Activated T-cell treated with anti-CD3 and anti-CD28 coated beads, Interleukin-2, amount 50 U/mL, for 72 hours (primary cell): ENCODE results near the gene ANGPTL2. TPM values are rescaled to one million over a fixed set of nuclear protein-coding genes. Genes with fewer than 3 reads are reported as not detected.

Experiments
- ATAC-seq, 2 donors: fragments of 150-1000 bp; cut with Tn5 transposase; replicated peaks in 1 of 2; 2 replicates each; pipeline ENCODE4 v1.10.0; 2021; ENCODE audit warnings: moderate library complexity in 2 of 2, mild to moderate bottlenecking in 1 of 2
- DNase-seq, 2 donors: peaks; one replicate each; pipeline ENCODE4 v3.0.0; 2021 to 2022; ENCODE audit warnings: mixed read lengths in 1 of 2
- H3K27ac Mint-ChIP-seq: one replicate; pipeline ENCODE4 v1.8.0; 2022; ENCODE audit warnings: mild to moderate bottlenecking, moderate library complexity, mixed read lengths
- H3K27me3 Mint-ChIP-seq: one replicate; pipeline ENCODE4 v1.8.0; 2022; ENCODE audit warnings: low read depth, mixed read lengths
- H3K36me3 Mint-ChIP-seq, 2 donors: one replicate each; pipeline ENCODE4 v1.8.0; 2022; ENCODE audit warnings: mixed read lengths in 2 of 2, mild to moderate bottlenecking in 1 of 2; ENCODE audit not compliant: insufficient read depth in 2 of 2
- H3K4me1 Mint-ChIP-seq: one replicate; pipeline ENCODE4 v1.8.0; 2022; ENCODE audit warnings: low read depth, mixed read lengths
- H3K4me3 Mint-ChIP-seq, 2 donors: one replicate each; pipeline ENCODE4 v1.8.0; 2022; ENCODE audit warnings: mild to moderate bottlenecking in 2 of 2, mixed read lengths in 2 of 2, moderate library complexity in 2 of 2
- H3K9me3 Mint-ChIP-seq, 2 donors: one replicate each; pipeline ENCODE4 v1.8.0; 2022; ENCODE audit warnings: mixed read lengths in 2 of 2
- total RNA-seq, 2 donors: library from RNA; stranded (reverse); gene quantifications; one replicate each; pipeline ENCODE4 v1.2.3, GENCODE V29; 2022

Gene ANGPTL2
- total RNA-seq, 2 donors from 2014 or later, result not detected

- H3K4me3 Mint-ChIP-seq, result no peak overlapping the region
- peaks cover 0 to 1% of the 10 kb centered on the region in 2 donors for H3K36me3 Mint-ChIP-seq
- no peaks in the 10 kb centered on the region for H3K4me1 Mint-ChIP-seq
- no peak overlapping the region for H3K27ac Mint-ChIP-seq
- ATAC-seq (no peak), DNase-seq (no peak)
- H3K9me3 Mint-ChIP-seq, result peaks cover 0 to 2% of the 10 kb centered on the region in 2 donors
- H3K27me3 Mint-ChIP-seq, result no peaks in the 10 kb centered on the region
These were observed 46.6 kb downstream of the ANGPTL2 start for GRCh38 chr9:127075624-127076372.

- H3K27ac Mint-ChIP-seq, result no peak overlapping the region
- ATAC-seq (no peak), DNase-seq (no peak)
- H3K27me3 Mint-ChIP-seq, result no peaks in the 10 kb centered on the region
- H3K36me3 Mint-ChIP-seq, result peaks cover 1 to 2% of the 10 kb centered on the region in 2 donors
- H3K4me3 Mint-ChIP-seq, result no peak overlapping the region
- peaks cover 0 to 2% of the 10 kb centered on the region in 2 donors for H3K9me3 Mint-ChIP-seq
- no peaks in the 10 kb centered on the region for H3K4me1 Mint-ChIP-seq
These were observed 47.6 kb downstream of the ANGPTL2 start for GRCh38 chr9:127074561-127075548.

GRCh38 chr9:127067603-127068220, 54.7 kb downstream of the ANGPTL2 start:
- ATAC-seq (no peak), DNase-seq (no peak)
- peaks cover 0 to 2% of the 10 kb centered on the region in 2 donors for H3K9me3 Mint-ChIP-seq
- no peaks in the 10 kb centered on the region for H3K27me3 Mint-ChIP-seq
- H3K27ac Mint-ChIP-seq, result no peak overlapping the region
- no peak overlapping the region for H3K4me3 Mint-ChIP-seq
- peaks cover 1 to 2% of the 10 kb centered on the region in 2 donors for H3K36me3 Mint-ChIP-seq
- H3K4me1 Mint-ChIP-seq, result no peaks in the 10 kb centered on the region

- DNase-seq, result no peak
- Mint-ChIP-seq H3K4me3 (no peak overlapping the region), H3K27ac (no peak overlapping the region), H3K27me3 (no peaks in the 10 kb centered on the region), H3K4me1 (no peaks in the 10 kb centered on the region), H3K36me3 (peaks cover 1 to 2% of the 10 kb centered on the region in 2 donors), H3K9me3 (peaks cover 0 to 2% of the 10 kb centered on the region in 2 donors)
- ATAC-seq, result no peak
These were observed 55.6 kb downstream of the ANGPTL2 start for GRCh38 chr9:127066851-127067136.

- ATAC-seq (no peak), DNase-seq (no peak)
- Mint-ChIP-seq H3K9me3 (peaks cover 0 to 2% of the 10 kb centered on the region in 2 donors), H3K4me3 (no peak overlapping the region), H3K4me1 (no peaks in the 10 kb centered on the region), H3K27ac (no peak overlapping the region), H3K36me3 (peaks cover 0 to 2% of the 10 kb centered on the region in 2 donors), H3K27me3 (no peaks in the 10 kb centered on the region)
These were observed 56.2 kb downstream of the ANGPTL2 start for GRCh38 chr9:127066060-127066850.

- DNase-seq (no peak), ATAC-seq (no peak)
- Mint-ChIP-seq H3K4me1 (no peaks in the 10 kb centered on the region), H3K36me3 (peaks cover 0 to 2% of the 10 kb centered on the region in 2 donors), H3K9me3 (no peaks in the 10 kb centered on the region), H3K4me3 (no peak overlapping the region), H3K27me3 (no peaks in the 10 kb centered on the region), H3K27ac (no peak overlapping the region)
These were observed 56.8 kb downstream of the ANGPTL2 start for GRCh38 chr9:127065592-127065991.

- no peak overlapping the region for H3K4me3 Mint-ChIP-seq
- peaks cover 3% of the 10 kb centered on the region for H3K4me1 Mint-ChIP-seq
- H3K9me3 Mint-ChIP-seq, result no peaks in the 10 kb centered on the region
- no peak overlapping the region for H3K27ac Mint-ChIP-seq
- DNase-seq (no peak), ATAC-seq (no peak)
- no peaks in the 10 kb centered on the region for H3K36me3 Mint-ChIP-seq
- no peaks in the 10 kb centered on the region for H3K27me3 Mint-ChIP-seq
These were observed 58.1 kb downstream of the ANGPTL2 start for GRCh38 chr9:127064335-127064734.

- DNase-seq, result no peak
- H3K4me3 Mint-ChIP-seq, result no peak overlapping the region
- no peak for ATAC-seq
- H3K9me3 Mint-ChIP-seq, result no peaks in the 10 kb centered on the region
- H3K4me1 Mint-ChIP-seq, result peaks cover 19% of the 10 kb centered on the region
- H3K36me3 Mint-ChIP-seq, result no peaks in the 10 kb centered on the region
- H3K27ac Mint-ChIP-seq, result no peak overlapping the region
- no peaks in the 10 kb centered on the region for H3K27me3 Mint-ChIP-seq
These were observed 61.0 kb downstream of the ANGPTL2 start for GRCh38 chr9:127061411-127061810.

- H3K4me1 Mint-ChIP-seq, result peaks cover 19% of the 10 kb centered on the region
- no peak overlapping the region for H3K27ac Mint-ChIP-seq
- H3K4me3 Mint-ChIP-seq, result no peak overlapping the region
These were observed 62.6 kb downstream of the ANGPTL2 start for GRCh38 chr9:127059765-127060361.

GRCh38 chr9:127059030-127059429, 63.4 kb downstream of the ANGPTL2 start:
- no peak for DNase-seq
- H3K4me3 Mint-ChIP-seq, result no peak overlapping the region
- H3K27me3 Mint-ChIP-seq, result no peaks in the 10 kb centered on the region
- H3K4me1 Mint-ChIP-seq, result peaks cover 19% of the 10 kb centered on the region
- no peaks in the 10 kb centered on the region for H3K9me3 Mint-ChIP-seq
- no peak overlapping the region for H3K27ac Mint-ChIP-seq
- ATAC-seq, result peak in 1 of 2 donors; percentile 71
- no peaks in the 10 kb centered on the region for H3K36me3 Mint-ChIP-seq

More at GRCh38 chr9:127059765-127060361, 62.6 kb downstream of the ANGPTL2 start:
- Mint-ChIP-seq H3K36me3 (no peaks in the 10 kb centered on the region), H3K9me3 (no peaks in the 10 kb centered on the region), H3K27me3 (no peaks in the 10 kb centered on the region)
- no peak for ATAC-seq
- no peak for DNase-seq

GRCh38 chr9:127058645-127059021, 63.8 kb downstream of the ANGPTL2 start:
- no peaks in the 10 kb centered on the region for H3K36me3 Mint-ChIP-seq
- peak in 1 of 2 donors; percentile 28 for ATAC-seq
- DNase-seq, result no peak

GRCh38 chr9:127058011-127058644, 64.3 kb downstream of the ANGPTL2 start:
- Mint-ChIP-seq H3K36me3 (no peaks in the 10 kb centered on the region), H3K9me3 (no peaks in the 10 kb centered on the region), H3K4me1 (peaks cover 19% of the 10 kb centered on the region), H3K4me3 (no peak overlapping the region), H3K27ac (no peak overlapping the region), H3K27me3 (no peaks in the 10 kb centered on the region)
- ATAC-seq (no peak), DNase-seq (no peak)

More at GRCh38 chr9:127058645-127059021, 63.8 kb downstream of the ANGPTL2 start:
- H3K9me3 Mint-ChIP-seq, result no peaks in the 10 kb centered on the region
- no peak overlapping the region for H3K27ac Mint-ChIP-seq
- peaks cover 19% of the 10 kb centered on the region for H3K4me1 Mint-ChIP-seq
- no peak overlapping the region for H3K4me3 Mint-ChIP-seq
- H3K27me3 Mint-ChIP-seq, result no peaks in the 10 kb centered on the region
